IPS-NIHi11 (cell line): ENCODE results near the gene SRL.
"Not testable (repeated sequence)": the region's sequence is repeated elsewhere in the genome, so short reads cannot be mapped to it uniquely, and the experiment has no call there.

ENCODE experiments used
- DNase-seq: peaks from one replicate; pipeline ENCODE4 v3.0.0; 2012; ENCODE audit warnings: mixed read lengths, low spot score

SRL gene

DNA sequence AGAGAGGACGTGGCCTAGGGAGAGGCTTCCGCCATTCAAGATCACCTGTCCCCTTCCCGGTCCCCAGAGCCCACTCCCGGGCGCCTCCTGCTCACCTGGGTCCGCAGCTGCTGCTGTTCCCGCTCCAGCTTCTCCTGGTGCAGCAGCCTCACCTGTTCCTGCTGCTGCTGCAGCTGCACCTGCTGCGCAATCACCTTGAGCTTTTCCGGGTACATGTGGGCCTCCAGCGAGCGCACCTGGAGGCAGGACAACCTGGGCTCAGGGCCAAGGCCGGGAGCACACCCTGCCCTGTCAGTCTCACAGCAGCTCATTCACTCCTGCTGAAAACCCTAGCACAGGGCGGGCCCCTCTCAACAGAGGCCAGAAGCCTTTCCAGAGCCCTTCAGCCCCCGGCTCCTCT lies 18.5 kb upstream of the SRL start:
- DNase-seq, result no peak

- no peak for DNase-seq
These were observed 16.0 kb upstream of the SRL start for GRCh38 chr16:4257646-4258556.

DNA sequence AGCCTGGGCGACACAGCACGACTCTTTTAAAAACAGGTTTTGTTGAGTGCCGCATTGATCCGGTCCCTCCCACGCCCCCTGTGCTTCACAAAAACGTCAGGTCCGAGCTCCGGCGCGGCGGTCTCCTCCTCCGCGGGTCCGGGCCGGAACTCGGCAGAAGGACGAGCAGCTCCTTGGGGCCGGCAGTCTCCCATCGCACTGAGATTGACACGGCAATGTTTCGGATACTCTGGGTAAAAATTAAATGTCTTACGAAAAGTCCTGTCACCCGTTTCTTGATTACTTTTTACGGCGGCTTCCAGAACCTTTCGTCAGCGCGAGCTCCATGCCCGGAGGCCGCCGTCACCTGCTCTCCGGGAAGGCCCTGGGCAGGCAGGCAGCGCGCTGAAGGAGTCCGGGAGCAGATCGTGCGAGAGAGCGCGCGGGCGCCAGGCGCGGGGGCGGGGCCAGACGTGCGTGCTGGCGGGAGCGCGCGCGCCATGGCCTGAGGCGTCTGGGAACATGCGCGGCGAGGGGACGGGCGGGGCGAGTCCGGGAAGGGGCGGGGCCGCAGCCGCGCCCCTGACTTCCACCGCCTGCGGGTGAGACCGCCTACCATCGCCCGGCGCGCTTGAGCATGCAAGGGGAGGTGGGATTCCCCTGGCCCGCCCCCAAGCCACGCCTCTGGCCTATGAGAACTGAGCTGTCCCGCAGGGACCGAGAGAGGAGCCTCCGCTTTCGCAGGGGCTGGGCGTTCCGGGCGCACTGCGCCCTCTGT lies 11.7 kb upstream of the SRL start:
- peak; percentile 96 for DNase-seq

- DNase-seq, result not testable (repeated sequence)
These were observed 11.1 kb upstream of the SRL start for GRCh38 chr16:4253012-4253393.

- no peak for DNase-seq
These were observed 7.8 kb upstream of the SRL start for GRCh38 chr16:4249530-4250308.

GRCh38 chr16:4247460-4247784 lies 5.5 kb upstream of the SRL start:
- DNase-seq, result no peak

- DNase-seq, result no peak
These were observed 5.0 kb upstream of the SRL start for GRCh38 chr16:4246777-4247459.

- DNase-seq, result no peak
These were observed 3.4 kb upstream of the SRL start for GRCh38 chr16:4245077-4245791.

- DNase-seq, result no peak
These were observed 2.6 kb upstream of the SRL start for GRCh38 chr16:4244254-4245076.

DNA sequence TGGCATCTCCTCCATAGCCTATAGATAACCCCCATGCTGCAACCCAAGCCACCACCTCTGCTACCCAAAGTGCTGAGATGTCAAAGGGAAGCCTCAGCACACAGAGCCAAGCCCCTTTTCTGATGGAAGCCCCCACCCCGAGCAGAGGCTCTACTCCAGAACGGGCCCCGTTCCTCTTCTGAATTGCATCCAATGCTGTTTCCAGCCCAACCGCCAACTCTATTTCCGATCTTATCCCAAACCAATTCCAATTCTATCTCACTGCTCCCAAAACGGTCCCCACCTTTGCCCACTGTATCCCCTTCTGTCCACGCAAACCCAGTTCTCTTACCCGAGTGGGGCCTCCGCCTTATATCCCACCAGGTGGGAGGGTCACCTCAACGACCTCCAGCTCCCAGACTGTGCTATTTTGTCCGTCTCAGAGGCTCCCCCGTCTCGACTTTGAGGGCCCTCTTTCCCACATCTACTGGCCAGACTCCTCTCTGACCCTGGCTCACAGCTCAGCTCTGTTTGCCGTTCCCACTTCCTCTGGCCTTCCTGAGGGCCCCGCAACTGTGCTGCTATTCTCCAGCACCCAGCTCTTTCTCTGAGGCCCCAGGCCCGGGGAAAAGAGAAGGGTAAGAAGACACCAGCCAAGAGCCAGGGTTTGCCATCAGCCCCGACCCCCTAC lies 487 bp downstream of the SRL start:
- no peak for DNase-seq

DNA sequence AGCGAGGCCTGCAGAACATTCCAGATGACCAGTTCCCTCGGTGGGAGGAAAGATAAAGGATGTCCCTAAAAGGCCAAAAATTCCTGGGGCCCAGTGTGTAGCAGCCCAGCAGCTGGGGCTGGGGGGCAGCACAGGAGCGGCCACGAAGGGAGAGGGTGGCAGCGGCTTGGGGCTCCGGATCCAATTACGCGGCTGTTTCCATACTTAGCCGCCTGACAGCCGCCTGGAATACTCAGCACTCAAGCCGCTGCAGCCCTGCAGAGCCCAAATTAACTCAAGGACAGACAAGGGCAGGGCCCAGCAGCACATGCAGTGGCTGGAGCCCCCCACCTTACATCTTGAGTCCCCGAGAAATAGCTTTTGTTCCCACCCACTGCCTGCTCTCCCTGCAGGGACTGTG lies 1.3 kb downstream of the SRL start:
- DNase-seq, result no peak

DNA sequence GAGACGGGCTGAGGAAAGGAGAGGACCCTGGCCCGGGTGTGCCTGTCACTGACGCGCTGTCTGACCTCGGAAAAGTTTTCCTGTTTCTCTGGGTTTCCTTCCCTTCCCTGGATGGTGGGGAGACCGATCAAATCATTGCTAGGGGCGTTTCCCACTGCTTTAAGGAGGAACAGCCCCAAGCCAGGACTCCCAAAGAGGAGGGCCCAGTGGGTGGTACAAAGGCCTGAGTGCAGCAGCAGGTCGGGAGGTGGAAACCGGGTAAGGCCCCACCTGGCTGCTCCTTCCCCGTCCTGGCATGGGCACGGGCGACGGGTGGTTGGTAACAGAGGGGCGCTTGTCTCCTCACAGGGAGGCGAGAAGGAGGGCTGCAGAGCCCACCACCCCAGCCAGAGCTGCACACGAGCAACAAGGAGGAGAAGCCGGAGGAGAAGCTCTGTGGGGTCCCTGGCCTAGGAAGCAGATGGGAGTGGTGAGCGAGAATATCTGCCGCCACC lies 2.2 kb downstream of the SRL start:
- DNase-seq, result no peak

- no peak for DNase-seq
These were observed 2.9 kb downstream of the SRL start for GRCh38 chr16:4239020-4239419.

DNA sequence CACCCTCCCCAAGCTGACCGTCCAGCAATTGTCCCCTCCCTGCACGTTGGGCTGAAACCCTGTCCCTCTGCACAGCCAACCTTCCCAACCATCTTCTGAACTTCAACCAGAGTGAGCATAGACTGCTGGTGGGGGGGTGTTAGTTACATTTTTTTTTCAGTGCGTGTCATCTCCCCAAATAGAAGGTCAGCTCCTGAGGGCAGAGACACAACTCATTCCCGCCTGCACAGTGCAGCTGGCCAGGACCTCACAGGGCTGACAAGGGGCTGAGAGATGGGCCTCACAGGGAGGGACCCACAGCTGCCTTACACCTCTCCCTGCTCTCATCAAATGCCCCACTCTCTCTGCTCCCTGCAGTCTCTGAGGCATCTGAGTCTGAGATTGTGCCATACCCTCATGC lies 8.4 kb downstream of the SRL start:
- DNase-seq, result no peak

DNA sequence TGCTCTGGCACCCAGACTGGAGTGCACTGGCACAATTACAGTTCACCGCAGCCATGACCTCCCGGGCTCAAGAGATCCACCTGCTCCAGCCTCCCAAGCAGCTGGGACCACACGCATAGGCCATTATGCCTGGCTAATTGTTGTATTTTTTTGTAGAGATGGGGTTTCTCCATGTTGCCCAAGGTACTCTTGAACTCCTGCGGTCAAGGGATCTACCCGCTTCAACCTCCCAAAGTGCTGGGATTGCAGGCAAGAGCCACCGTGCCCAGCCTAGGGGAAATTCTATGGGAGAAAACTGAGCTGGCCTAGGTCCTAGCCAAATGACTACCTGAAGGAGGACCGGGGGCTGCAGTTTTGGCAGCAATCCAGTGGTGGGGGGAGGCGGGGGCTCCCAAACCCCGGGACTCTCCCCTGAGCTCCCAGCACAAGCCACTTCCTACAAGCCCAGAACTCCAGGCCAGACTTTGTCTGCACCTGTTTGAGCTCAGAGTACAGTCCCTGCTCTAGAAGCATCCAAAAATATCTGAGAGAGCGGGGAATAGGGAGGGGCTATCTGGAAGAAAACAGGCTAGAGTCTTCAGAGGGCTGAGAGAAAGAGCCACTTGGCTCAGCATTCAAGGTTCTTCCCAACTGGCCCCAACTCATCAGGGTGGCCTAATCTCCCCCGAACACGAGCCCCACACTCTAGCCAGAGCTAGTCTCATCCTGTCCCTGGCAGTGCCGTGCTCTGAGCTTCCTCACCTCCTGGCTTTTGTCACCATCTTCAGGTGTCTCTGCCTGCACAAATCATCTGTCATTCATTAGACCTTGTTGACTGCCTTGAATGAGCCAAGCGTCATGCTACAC lies 9.1 kb downstream of the SRL start:
- DNase-seq, result no peak

DNA sequence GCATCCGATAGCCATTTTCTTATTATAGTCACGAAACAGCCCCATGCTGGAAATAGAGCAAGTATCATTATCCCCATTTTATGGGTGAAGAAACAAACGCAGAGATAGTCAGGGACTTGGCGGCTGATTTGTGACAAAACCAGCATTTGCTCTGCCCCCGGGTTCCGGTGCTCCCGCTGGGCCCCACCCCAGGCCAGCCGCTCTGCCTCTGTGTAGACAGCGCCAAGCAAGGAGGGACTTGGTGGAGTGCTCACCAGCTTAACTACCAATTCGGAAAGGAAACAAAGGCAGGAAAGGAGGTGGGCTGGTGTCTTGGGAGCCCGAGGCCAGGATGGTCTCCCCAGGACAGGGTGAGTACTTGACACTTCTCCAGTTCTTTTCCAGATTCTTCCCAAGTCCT lies 10.0 kb downstream of the SRL start:
- no peak for DNase-seq

- no peak for DNase-seq
These were observed 10.5 kb downstream of the SRL start for GRCh38 chr16:4231367-4231766.

DNA sequence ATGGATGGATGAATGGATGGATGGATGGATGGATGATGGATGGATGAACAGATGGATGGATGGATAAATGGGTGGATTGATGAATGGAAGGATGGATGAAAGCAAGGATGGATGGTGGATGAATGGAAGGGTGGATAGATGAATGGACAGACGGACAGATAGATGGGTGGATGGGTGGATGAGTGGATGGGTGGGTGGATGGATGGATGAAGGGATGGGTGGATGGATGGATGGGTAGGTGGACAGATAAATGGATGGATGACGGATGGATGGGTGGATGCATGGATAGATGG lies 14.9 kb downstream of the SRL start:
- DNase-seq, result no peak
